NCI-H128 (cell line): ENCODE measurements around the gene ZNF468.
"Not testable (repeated sequence)": the region's sequence is repeated elsewhere in the genome, so short reads cannot be mapped to it uniquely, and the experiment has no call there.

ENCODE experiments used
- DNase-seq: peaks from one replicate; lab custom pipeline; 2025; ENCODE audit not compliant: unreplicated experiment; lab: John Stamatoyannopoulos, UW

The ZNF468 gene

DNA sequence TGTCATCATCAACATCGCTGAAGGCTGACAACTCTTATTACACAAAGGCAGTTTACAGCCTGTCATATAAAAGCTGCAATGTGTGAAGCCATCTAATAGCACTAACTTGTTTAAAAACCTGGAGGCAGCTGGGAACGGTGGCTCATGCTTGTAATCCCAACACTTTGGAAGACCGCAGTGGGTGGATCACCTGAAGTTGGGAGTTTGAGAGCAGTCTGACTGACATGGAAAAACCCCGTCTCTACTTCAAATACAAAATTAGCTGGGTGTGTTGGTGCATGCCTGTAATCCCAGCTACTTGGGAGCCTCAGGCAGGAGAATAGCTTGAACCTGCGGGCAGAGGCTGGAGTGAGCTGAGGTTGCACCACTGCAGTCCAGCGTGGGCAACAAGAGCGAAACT, 27.6 kb downstream of the ZNF468 start:
- DNase-seq: not testable (repeated sequence)

DNA sequence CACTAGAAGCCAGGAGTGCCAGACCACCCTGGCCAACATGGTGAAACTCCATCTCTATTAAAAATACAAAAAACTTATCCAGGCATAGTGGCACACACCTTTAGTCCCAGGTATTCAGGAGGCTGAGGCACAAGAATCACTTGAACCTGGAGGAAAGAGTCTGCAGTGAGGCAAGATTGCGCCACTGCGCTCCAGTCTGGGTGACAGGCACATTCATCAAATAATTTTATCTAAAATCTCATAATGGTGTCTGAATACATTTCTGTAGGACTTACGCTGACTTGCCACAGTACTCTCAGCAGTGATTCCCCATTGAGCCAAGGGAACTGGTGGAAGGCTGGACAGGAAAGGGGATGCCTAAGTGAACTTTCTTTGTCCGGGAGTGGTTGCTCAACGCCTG, 31.7 kb downstream of the ZNF468 start:
- DNase-seq: no peak

DNA sequence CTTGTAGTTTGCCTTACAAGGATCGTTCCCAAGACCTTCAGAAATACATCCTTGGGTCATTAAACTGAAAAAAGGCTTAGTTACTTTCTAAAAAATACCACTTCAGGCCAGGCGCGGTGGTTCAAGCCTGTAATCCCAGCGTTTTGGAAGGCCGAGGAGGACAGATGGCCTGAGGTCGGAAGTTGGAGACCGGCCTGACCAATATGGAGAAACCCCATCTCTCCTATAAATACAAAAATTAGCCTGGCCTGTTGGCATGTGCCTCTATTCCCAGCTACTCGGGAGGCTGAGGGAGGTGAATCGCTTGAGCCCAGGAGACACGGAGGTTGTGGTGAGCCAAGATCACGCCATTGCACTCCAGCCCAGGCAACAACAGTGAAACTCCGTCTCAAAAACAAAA, 33.7 kb downstream of the ZNF468 start:
- DNase-seq: no peak

DNA sequence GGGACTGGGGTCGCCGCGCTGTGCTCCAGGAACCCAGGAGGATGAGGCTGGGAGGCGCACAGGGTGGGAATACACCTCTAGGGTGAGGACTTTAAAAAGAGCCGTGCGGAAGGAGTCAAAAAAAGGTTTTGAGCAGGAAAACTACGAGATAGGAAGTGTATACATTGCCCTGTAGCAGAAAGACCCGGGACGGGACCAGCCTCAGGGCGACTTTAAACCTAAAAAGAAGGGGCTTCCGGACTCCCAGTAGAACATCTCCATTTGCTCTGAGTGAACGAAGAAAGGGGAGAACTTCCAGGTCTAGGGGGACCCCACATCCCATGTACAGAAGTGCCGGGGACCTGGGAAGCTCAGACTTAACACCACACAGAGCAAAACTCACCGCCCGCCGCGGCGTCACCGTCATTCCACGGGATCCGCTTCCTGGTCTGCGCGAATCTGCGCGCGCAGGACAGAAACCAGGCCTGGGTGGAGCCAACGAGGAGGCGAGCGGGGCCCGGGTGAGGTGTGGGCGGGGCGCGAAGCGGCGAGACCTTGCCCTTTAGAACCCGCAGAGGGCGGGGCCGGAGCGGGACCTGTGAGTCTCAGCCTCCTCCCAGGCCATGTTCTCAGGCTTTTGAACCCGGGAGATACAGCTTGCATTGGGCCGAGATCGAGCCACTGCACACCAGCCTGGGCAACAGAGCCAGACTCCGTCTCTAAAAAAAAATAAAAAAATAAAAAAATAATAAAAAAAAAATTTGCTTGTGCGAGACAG, 36.0 kb downstream of the ZNF468 start, which contains the start of gene ZNF28:
TSS of gene ZNF28 (minus strand) at position 430 of the 757 bp plus-strand sequence. CDS start 3,675 bp downstream, outside the sequence.
- not testable (repeated sequence) for DNase-seq

DNA sequence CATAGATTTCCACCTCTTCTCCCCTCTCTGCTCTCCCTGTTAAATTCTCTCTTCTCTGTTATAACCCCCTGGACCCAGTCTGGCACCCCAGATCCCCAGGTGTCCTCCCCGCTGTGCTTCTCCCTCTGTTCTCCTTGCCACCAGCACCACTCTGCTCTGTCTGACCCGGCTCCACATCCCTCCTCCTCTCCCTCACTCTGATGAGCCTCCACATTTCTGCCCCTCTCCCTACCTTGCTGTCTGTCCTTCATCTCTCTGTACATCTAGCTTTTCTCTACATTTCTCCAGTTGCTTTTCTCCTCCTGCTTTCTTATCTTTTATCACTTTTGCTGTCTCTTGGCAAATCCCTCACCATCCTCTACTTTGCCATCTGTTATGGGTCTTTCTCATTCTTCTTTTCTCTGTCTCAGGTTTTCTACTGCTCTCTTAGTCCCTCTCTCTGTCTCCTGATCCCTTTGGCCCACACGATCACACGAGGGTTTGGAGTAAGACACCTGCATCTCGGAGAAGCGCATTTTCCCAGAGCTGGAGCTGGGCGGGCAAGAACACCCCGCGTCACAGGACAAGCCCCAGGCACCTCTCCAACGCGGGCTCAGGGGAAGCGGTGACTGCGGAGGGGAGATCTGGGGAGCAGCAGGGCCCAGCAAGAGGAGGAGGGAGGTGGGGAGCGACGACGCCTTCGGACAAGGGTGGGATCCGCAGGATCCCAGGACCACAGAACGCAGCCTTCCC, 36.8 kb downstream of the ZNF468 start:
- not testable (repeated sequence) for DNase-seq

DNA sequence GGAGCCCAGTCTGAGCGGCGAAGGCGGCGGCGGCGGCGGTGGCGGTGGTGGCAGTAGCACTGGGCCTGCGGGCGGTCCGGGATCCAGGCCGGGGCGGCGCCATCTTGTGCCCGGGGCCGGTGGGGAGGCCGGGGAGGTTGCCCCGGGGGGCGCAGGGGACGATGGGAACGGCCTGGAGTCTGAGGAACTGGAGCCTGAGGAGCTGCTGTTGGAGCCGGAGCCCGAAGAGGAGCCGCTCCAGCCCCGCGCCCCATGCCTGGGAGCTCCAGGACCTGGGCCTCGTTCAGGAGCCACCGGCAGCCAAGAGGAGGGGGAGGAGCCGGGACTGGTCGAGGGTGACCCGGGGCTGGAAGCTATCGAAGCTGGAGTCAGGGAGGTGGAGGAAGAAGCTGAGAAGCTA, 47.6 kb downstream of the ZNF468 start:
- DNase-seq: no peak

DNA sequence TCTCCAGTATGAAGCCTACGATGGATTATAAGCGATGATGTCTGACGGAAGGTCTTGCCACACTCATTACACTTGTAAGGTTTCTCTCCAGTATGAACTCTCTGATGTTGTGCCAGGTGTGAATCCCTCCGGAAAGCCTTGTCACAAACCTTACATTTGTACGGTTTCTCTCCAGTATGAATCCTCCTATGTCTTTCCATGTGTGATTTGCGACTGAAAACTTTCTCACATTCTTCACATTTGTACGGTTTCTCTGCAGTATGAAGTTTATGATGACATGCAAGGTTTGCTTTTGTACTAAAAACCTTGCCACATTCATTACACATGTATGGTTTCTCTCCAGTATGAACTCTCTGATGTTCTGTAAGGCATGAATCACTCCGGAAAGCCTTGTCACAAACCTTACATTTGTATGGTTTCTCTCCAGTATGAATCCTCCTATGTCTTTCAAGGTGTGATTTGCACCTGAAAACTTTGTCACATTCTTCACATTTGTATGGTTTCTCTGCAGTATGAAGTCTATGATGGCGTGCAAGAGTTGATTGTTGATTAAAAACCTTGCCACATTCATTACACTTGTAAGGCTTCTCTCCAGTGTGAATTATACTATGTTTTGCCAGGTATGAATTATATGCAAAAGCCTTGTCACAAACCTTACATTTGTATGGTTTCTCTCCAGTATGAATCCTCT, 57.3 kb downstream of the ZNF468 start:
- not testable (repeated sequence) for DNase-seq

DNA sequence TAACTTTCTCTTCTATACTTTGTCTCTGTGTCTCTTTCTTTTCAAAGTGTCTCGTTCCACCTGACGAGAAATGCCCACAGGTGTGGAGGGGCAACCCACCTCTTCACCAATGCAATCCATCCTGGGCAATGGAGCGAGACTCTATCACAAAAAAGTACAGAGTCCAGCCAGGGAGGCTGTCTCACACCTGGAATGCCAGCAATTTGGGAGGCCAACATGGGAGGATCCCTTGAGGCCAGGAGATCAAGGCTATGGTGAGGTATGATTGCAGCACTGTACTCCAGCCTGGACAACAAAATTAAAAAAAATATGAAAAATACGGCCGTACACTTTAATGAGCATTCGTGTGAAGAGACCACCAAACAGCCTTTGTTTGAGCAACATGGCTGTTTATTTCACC, 68.0 kb downstream of the ZNF468 start:
- DNase-seq: no peak
